ENCODE results near the gene PYGB.

Gene PYGB

DNA sequence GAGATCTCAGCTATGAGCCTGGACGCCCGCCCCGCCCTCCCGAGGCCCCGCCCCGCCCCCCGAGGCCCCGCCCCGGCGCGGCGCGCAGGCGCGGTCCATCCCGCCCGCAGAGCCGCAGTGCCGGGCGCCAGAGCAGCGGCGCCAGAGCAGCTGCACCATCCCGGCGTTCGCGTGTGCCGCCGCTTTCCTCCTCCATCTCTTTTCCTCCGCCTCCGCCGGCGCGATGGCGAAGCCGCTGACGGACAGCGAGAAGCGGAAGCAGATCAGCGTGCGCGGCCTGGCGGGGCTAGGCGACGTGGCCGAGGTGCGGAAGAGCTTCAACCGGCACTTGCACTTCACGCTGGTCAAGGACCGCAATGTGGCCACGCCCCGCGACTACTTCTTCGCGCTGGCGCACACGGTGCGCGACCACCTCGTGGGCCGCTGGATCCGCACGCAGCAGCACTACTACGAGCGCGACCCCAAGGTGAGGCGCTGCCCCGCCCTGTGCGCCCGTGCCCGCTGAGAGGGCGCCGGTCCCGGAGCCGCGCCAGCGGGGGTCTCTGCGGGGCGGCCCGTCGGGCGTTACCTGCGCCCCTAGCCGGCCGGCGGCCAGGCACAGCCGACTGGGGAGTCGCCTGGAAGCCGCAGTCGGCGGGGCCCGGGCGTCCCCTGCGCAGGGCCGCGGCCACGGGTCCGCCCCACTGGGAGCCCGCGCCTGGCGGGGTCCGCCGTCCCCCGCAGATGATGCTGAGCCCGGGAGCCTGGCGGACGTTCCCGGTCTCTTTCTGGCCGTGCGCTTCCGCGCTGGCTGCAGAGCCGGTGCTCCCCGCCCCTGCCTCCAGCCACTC is at the start of gene PYGB:
TSS of gene PYGB (plus strand) at position 130 of the 830 bp plus-strand sequence. CDS start at position 224, 94 bp downstream.
- peak; percentile 62 for DNase-seq

DNA sequence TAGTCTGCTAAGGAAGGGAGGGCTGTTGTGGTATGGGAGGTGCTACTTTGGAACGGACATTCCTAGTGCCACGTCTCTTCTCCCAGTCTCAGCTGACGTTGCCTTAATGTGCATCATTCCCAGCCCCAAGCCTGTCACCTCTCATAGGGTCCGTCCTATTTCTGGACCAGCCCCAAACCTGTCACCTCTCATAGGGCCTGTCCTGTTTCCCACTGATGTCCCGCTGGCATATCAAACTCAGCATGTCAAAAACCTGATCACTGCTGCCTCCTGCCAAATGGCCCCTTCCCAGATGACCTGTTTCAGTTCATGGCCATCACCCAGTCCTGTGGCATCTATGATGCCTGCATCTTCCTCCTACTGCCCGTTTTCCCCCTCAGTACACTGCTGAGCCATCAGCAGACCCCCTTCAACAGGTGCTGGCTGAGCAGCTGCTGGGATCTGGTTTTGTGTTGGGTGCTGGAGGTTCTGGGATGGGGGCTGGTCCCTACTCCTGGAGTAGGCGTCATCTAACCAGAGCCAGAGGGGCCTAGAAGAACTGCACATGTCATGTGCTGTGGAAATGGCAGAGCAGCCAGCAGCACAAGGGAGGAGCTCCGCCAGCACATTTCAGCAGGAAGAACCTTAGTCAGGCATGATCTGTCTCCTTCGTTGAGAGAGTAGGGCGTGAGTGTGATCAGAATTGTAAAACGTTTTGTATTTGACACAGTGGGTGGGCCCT is 49.1 kb upstream of the PYGB start:
- no peak for DNase-seq

DNA sequence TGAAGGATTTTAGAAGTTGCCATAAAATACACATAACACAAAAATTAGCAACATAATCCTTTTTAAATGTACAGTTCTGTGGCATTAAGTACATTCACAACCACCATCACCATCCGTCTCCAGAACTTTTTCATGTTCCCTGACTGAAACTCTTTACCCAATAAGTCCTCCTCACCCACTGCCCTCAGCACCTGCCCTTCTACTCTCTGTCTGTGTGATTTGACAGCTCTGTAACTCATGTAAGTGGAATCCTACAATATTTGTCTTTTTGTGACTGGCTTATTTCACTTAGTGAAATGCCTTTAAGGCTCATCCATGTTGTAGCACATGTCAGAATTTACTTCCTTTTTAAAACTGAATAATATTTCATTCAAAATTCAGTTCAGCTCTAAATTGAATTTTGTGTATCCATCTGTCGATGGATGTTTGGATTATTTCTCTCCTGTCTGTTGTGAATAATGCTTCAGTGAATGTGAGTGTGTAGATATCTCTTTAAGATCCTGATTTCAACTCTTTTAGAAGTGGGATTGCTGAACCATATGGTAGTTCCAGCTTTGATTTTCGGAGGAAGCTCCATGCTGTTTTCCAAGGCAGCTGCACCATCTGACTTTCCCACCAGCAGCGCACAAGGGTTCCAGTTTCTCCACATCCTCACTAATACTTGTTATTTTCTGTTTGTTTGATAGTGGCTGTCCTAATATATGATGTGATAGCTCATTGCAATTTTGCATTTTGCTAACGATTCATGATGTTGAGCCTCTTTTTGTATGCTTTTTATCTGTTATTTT is 48.2 kb upstream of the PYGB start:
- DNase-seq, result no peak

- DNase-seq, result no peak
These were observed 44.8 kb upstream of the PYGB start for GRCh38 chr20:25203089-25203488.

GRCh38 chr20:25203871-25204320 is 44.0 kb upstream of the PYGB start:
- no peak for DNase-seq

- no peak for DNase-seq
These were observed 43.2 kb upstream of the PYGB start for GRCh38 chr20:25204550-25205276.

- no peak for DNase-seq
These were observed 42.4 kb upstream of the PYGB start for GRCh38 chr20:25205277-25206062.

- DNase-seq, result no peak
These were observed 41.9 kb upstream of the PYGB start for GRCh38 chr20:25206063-25206403.

DNA sequence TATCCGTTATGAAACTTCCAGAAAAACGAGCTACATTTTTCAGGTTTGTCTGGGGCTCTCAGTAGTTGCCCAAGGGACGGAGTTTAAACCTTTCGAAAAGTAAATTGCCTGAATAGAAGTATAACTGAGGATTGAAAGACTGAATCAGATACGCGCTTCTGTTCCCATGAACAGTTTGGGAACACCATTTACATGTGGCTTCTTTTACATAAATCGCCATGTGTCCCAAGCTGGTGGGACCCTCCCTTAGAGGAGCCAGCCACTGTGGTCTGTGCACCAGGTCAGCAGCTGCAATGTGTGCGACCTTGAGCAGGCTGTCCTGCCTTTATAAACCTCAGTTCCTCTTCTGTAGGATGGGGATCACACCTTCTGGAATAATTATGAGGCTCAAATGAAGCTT is 41.3 kb upstream of the PYGB start:
- no peak for DNase-seq

GRCh38 chr20:25207149-25207959 is 40.5 kb upstream of the PYGB start:
- no peak for DNase-seq

DNA sequence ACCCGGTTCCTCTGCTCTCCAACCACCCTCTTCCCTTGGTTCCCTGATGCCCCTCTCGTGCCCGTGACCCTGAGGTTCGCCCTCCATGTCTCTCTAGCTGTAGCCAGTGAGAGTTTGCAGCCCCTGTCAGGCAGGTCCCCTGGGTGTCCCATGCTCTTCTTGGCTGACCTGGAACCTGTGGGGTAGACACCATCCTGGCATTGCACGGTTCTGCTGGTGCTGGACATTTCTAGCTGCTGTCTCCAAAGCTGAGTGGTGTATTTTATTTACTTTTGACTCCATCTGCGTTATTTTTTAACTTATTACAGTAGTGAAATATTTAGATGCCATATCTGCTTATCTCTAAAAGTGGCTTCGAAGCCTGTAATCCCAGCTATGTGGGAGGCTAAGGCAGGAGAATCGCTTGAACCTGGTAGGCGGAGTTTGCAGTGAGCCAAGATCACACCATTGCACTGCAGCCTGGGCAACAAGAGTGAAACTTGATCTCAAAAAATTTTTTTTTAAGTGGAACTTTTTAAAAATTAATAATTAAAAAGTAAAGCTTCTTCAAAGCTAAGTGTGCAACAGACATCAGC is 39.8 kb upstream of the PYGB start:
- DNase-seq, result no peak

GRCh38 chr20:25209400-25209799 is 38.5 kb upstream of the PYGB start:
- DNase-seq, result no peak

DNA sequence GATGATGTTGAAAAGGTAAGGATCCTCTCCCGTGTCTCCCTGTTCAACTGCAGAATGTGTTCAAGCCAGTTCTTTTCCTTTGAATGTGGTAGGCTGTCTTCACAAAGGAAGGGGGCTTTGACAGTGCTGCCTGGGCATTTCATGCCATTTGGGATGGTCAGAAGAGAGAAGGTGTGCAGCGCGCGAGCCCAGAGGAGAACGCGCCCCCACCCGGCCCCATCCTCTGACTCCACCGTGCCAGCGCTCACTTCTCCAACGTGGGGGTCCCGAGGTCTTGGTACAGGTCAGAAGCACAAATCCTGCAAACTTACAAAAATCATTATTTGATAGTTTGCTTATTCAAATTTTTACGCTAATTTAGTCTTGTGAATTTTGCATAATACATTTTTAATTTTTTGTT is 38.0 kb upstream of the PYGB start:
- DNase-seq, result no peak

DNA sequence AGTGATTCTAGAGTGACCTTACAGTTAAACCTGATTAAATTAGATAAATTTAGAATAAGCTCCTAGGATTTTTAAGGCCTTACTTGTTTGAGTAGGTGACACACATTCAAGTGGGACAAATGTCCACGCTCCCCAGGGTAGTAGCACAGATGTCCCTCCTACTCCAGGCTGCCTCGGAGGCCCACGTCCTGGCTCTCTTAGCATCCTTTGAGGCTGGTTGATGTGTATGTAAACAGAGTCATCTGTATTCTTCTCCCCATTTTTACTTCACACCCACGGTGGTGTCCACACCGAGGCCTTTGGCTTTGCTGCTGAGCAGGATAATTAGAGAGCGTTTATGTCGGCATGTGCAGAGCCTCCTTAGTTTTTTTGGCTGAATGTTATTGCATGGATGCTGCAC is 36.6 kb upstream of the PYGB start:
- DNase-seq, result no peak

- no peak for DNase-seq
These were observed 35.6 kb upstream of the PYGB start for GRCh38 chr20:25212242-25212641.

- no peak for DNase-seq
These were observed 34.1 kb upstream of the PYGB start for GRCh38 chr20:25213566-25214425.

DNA sequence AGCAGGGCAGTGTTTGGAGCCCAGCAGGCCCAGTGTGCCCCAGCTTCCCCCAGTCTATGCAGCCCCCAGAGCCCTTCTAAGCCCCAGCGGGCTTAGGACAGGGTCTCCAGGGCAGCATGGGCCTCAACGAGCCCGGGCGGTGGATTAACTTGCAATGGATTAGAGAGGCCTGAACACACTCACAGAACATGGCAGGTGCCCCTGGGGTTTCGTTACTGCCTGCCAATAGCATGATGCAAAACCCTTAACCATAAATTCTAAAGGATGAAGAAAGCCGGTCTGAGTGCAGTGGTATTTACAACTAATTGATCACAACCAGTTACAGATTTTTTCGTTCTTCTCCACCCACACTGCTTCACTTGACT is 33.5 kb upstream of the PYGB start:
- no peak for DNase-seq

GRCh38 chr20:25214819-25215218 is 33.1 kb upstream of the PYGB start:
- DNase-seq, result no peak

DNA sequence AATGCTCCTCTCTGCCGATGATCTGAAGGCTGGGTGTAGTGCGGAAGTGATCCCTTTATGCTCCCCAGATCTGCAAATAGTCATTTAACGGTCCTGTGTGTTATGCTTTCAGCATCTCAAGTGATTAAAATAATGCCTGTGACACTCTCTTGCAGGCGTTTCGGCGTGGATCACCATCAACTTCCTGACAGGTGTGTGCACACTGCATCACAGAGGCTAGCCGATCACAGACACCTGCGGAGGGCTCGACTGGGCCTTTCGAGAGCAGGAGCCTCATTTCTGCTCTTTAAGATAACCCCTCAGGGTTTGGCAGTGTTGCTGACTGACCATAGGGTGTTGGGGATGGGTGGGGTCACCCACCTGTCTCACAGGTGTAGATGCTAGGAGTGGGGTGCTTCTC is 32.4 kb upstream of the PYGB start:
- no peak for DNase-seq

All from DMS79 treated with DMSO at 0.1 percent for 48 hours (cell line).